KMS-11 (cell line): Measurements from ENCODE around the gene NDUFV1.

Source experiments
- H2AFZ ChIP-seq: fragments of 200-600 bp; sonication (generic); 2 replicates; pipeline ENCODE4 v1.6.1; 2016; ENCODE audit warnings: antibody characterized with exemption, mixed run types, low read depth
- H3K27ac ChIP-seq: fragments of 200-600 bp; sonication (generic); 2 replicates; pipeline ENCODE4 v1.6.1; 2016; ENCODE audit warnings: mild to moderate bottlenecking, mixed run types
- H3K27me3 ChIP-seq: fragments of 200-600 bp; sonication (generic); 2 replicates; pipeline ENCODE4 v1.6.1; 2017; ENCODE audit warnings: mild to moderate bottlenecking, low read depth, mixed run types, moderate library complexity; ENCODE audit not compliant: insufficient read depth
- H3K36me3 ChIP-seq: fragments of 200-600 bp; sonication (generic); 2 replicates; pipeline ENCODE4 v1.6.1; 2017; ENCODE audit warnings: mild to moderate bottlenecking, mixed run types; ENCODE audit not compliant: insufficient read depth
- H3K4me1 ChIP-seq: fragments of 200-600 bp; sonication (generic); 2 replicates; pipeline ENCODE4 v1.6.1; 2016; ENCODE audit warnings: mild to moderate bottlenecking, low read depth, mixed run types; ENCODE audit not compliant: poor library complexity, severe bottlenecking
- H3K4me2 ChIP-seq: fragments of 200-600 bp; sonication (generic); 2 replicates; pipeline ENCODE4 v1.7.0; 2016; ENCODE audit warnings: mild to moderate bottlenecking, mixed run types
- H3K4me3 ChIP-seq: fragments of 200-600 bp; sonication (generic); IDR thresholded peaks from 2 replicates; pipeline ENCODE4 v1.6.1; 2017; ENCODE audit warnings: low read depth, low read length, mixed read lengths; ENCODE audit not compliant: insufficient read depth
- H3K79me2 ChIP-seq: fragments of 200-600 bp; sonication (generic); 2 replicates; pipeline ENCODE4 v1.6.1; 2016; ENCODE audit warnings: low read depth, mixed run types; ENCODE audit not compliant: insufficient read depth
- H3K9ac ChIP-seq: fragments of 200-600 bp; sonication (generic); 2 replicates; pipeline ENCODE4 v1.6.1; 2016; ENCODE audit warnings: mild to moderate bottlenecking, mixed run types
- H4K20me1 ChIP-seq: fragments of 200-600 bp; sonication (generic); 2 replicates; pipeline ENCODE4 v1.6.1; 2016; ENCODE audit warnings: mild to moderate bottlenecking, mixed run types; ENCODE audit not compliant: insufficient read depth
- CTCF ChIP-seq: fragments of 200-600 bp; sonication (generic); conservative IDR thresholded peaks from 2 replicates; pipeline ENCODE4 v1.6.1; 2017; ENCODE audit warnings: low read depth, mild to moderate bottlenecking, antibody characterized with exemption, low read length, moderate library complexity, mixed read lengths

The NDUFV1 gene

GRCh38 chr11:67582011-67582410 is 24.7 kb upstream of the NDUFV1 start:
- Histone ChIP-seq H3K79me2 (no peaks in the 10 kb centered on the region), H4K20me1 (no peaks in the 10 kb centered on the region), H3K27ac (no peak overlapping the region), H3K36me3 (no peaks in the 10 kb centered on the region), H3K27me3 (peaks cover 37% of the 10 kb centered on the region), H3K4me2 (no peak overlapping the region), H3K4me3 (no peak overlapping the region), H3K4me1 (no peaks in the 10 kb centered on the region), H2AFZ (no peak overlapping the region), H3K9ac (no peak overlapping the region)
- no peak for TF ChIP-seq CTCF

GRCh38 chr11:67583247-67584204 is 23.2 kb upstream of the NDUFV1 start, which contains the start of gene GSTP1:
Gene GSTP1 (plus strand): TSS chr11:67583812. CDS start chr11:67583844, 32 bp downstream.
- Histone ChIP-seq H3K79me2 (no peaks in the 10 kb centered on the region), H3K4me2 (no peak within 1 kb of the TSS), H3K27ac (no peak within 1 kb of the TSS), H3K27me3 (peaks cover 29% of the 10 kb centered on the region), H4K20me1 (no peaks in the 10 kb centered on the region), H3K4me1 (no peaks in the 10 kb centered on the region), H3K9ac (no peak within 1 kb of the TSS), H3K4me3 (no peak within 1 kb of the TSS), H3K36me3 (no peaks in the 10 kb centered on the region), H2AFZ (no peak within 1 kb of the TSS)
- TF ChIP-seq CTCF: no peak

- Histone ChIP-seq H2AFZ (no peak overlapping the region), H3K4me2 (no peak overlapping the region), H3K79me2 (no peaks in the 10 kb centered on the region), H3K27ac (no peak overlapping the region), H3K4me1 (no peaks in the 10 kb centered on the region), H3K9ac (no peak overlapping the region), H3K36me3 (no peaks in the 10 kb centered on the region), H3K4me3 (no peak overlapping the region), H3K27me3 (peaks cover 24% of the 10 kb centered on the region), H4K20me1 (no peaks in the 10 kb centered on the region)
- no peak for TF ChIP-seq CTCF
Measured at GRCh38 chr11:67584205-67584880, 22.4 kb upstream of the NDUFV1 start.

- no peak overlapping the region for H3K27ac ChIP-seq
- H3K27me3 ChIP-seq: peaks cover 20% of the 10 kb centered on the region
- no peaks in the 10 kb centered on the region for H3K36me3 ChIP-seq
- TF ChIP-seq CTCF: no peak
- no peak overlapping the region for H3K4me2 ChIP-seq
- H2AFZ ChIP-seq: no peak overlapping the region
- no peak overlapping the region for H3K4me3 ChIP-seq
- H3K79me2 ChIP-seq: no peaks in the 10 kb centered on the region
- H3K4me1 ChIP-seq: no peaks in the 10 kb centered on the region
- no peak overlapping the region for H3K9ac ChIP-seq
- H4K20me1 ChIP-seq: no peaks in the 10 kb centered on the region
Measured at GRCh38 chr11:67584881-67585873, 21.6 kb upstream of the NDUFV1 start.
